ENCODE data around the gene SART3.

DNA sequence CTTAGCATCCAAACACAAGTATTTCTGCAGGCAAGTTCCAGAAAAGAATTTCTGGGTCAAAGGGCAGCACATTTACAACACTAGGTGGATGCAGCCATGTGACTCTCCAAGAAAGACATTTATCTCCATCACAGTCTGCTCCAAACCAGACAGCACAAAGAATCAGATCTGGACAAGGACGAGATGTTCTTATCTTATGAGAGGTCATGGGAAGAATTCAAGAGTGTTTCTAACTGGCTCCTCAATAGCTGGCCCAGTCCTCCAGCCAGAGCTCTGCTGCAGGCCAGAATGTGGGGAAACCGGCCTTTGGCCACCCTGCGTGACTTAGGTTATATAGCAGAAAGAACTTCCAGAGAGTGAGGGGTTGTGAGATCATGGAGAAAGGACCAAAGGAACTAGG, 19.6 kb upstream of the SART3 start:
- TF ChIP-seq POLR2A (IDR thresholded peaks at IDR 0.05; ENCODE audit: low read depth, low read length) (no peak), TAF1 (IDR thresholded peaks at IDR 0.05; ENCODE audit: borderline replicate concordance, low read depth, low read length) (no peak), POLR2AphosphoS5 (IDR thresholded peaks at IDR 0.05; ENCODE audit: low read depth, low read length) (no peak)

All from GM12892 (cell line).